Uterus (tissue), 2 donors: ENCODE results near the gene C16orf89.

Source experiments
- POLR2A ChIP-seq, 2 donors: fragments of 450-650 bp; IDR thresholded peaks; one replicate each; pipeline ENCODE4 v1.6.1; 2016; ENCODE audit warnings: antibody characterized with exemption in 2 of 2, mild to moderate bottlenecking in 1 of 2, moderate library complexity in 1 of 2
- TF ChIP-seq, protein P1 (sequence below), 4 experiments: fragments of 200-600 bp in 2 of 4; fragments of 450-650 bp in 2 of 4; sonication (generic) in 2 of 4; IDR thresholded peaks; one replicate each; pipeline ENCODE4 v1.5.1; 2016 to 2019; ENCODE audit warnings: antibody characterized with exemption in 4 of 4, mild to moderate bottlenecking in 2 of 4, moderate library complexity in 1 of 4

DNA sequence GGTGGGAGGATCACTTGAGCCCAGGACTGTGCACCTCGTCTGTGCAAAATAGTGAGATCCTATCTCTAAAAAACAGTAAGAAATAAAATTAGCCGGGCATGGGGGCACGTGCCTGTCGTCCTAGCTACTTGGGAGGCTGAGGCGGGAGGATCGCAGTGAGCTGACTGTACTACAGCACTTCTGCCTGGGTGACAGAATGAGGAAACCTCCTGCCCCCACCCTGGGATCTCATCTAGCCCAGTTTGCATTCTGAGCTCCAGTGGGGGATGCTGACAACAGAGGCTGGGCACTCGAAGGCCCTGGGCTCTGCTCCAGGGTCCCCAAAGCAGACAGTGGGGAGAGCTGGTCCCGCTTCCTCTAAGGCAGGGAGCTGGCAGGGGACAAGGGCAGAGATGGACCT, 39.1 kb downstream of the C16orf89 start:
- TF ChIP-seq POLR2A (IDR thresholded peaks at IDR 0.05), result no peak
- TF ChIP-seq, protein P1, sequence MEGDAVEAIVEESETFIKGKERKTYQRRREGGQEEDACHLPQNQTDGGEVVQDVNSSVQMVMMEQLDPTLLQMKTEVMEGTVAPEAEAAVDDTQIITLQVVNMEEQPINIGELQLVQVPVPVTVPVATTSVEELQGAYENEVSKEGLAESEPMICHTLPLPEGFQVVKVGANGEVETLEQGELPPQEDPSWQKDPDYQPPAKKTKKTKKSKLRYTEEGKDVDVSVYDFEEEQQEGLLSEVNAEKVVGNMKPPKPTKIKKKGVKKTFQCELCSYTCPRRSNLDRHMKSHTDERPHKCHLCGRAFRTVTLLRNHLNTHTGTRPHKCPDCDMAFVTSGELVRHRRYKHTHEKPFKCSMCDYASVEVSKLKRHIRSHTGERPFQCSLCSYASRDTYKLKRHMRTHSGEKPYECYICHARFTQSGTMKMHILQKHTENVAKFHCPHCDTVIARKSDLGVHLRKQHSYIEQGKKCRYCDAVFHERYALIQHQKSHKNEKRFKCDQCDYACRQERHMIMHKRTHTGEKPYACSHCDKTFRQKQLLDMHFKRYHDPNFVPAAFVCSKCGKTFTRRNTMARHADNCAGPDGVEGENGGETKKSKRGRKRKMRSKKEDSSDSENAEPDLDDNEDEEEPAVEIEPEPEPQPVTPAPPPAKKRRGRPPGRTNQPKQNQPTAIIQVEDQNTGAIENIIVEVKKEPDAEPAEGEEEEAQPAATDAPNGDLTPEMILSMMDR (IDR thresholded peaks at IDR 0.05), result no peak
